HG03442 (cell line): ENCODE data around the gene NOTO.
"Not testable (repeated sequence)": the region's sequence is repeated elsewhere in the genome, so short reads cannot be mapped to it uniquely, and the experiment has no call there.

ENCODE experiments used
- ATAC-seq: cut with Tn5 transposase; IDR thresholded peaks from one replicate; pipeline ENCODE4 v1.9.1; 2021; ENCODE audit warnings: mild to moderate bottlenecking, moderate library complexity; ENCODE audit not compliant: unreplicated experiment

NOTO gene

GRCh38 chr2:73202156-73203054 is at the start of gene NOTO:
NOTO (plus strand) TSS chr2:73202574; CDS start chr2:73202667, 93 bp downstream.
- no peak for ATAC-seq

- no peak for ATAC-seq
Measured at GRCh38 chr2:73156539-73157124, 45.7 kb upstream of the NOTO start.

- no peak for ATAC-seq
Measured at GRCh38 chr2:73162856-73163391, 39.5 kb upstream of the NOTO start.

- peak; percentile 74 for ATAC-seq
Measured at GRCh38 chr2:73163483-73164367, 38.6 kb upstream of the NOTO start.

GRCh38 chr2:73165978-73166377 is 36.4 kb upstream of the NOTO start:
- ATAC-seq, result not testable (repeated sequence)

GRCh38 chr2:73166813-73167212 is 35.6 kb upstream of the NOTO start:
- not testable (repeated sequence) for ATAC-seq

GRCh38 chr2:73168348-73168747 is 34.0 kb upstream of the NOTO start:
- ATAC-seq, result not testable (repeated sequence)

GRCh38 chr2:73170341-73170740 is 32.0 kb upstream of the NOTO start:
- not testable (repeated sequence) for ATAC-seq

- ATAC-seq, result peak; percentile 33
Measured at GRCh38 chr2:73172963-73173362, 29.4 kb upstream of the NOTO start.

GRCh38 chr2:73173781-73174180 is 28.6 kb upstream of the NOTO start:
- ATAC-seq, result no peak

- no peak for ATAC-seq
Measured at GRCh38 chr2:73174244-73174643, 28.1 kb upstream of the NOTO start.

GRCh38 chr2:73174941-73175662 is 27.3 kb upstream of the NOTO start:
- no peak for ATAC-seq

GRCh38 chr2:73175663-73176204 is 26.6 kb upstream of the NOTO start:
- peak; percentile 39 for ATAC-seq

- ATAC-seq, result no peak
Measured at GRCh38 chr2:73176205-73176880, 26.0 kb upstream of the NOTO start.

GRCh38 chr2:73176881-73177644 is 25.3 kb upstream of the NOTO start:
- ATAC-seq, result peak; percentile 74

GRCh38 chr2:73177645-73178255 is 24.6 kb upstream of the NOTO start:
- ATAC-seq, result peak; percentile 6

- no peak for ATAC-seq
Measured at GRCh38 chr2:73185965-73186364, 16.4 kb upstream of the NOTO start.

- ATAC-seq, result no peak
Measured at GRCh38 chr2:73187549-73187948, 14.8 kb upstream of the NOTO start.
